Fibroblast of skin of back (primary cell): Measurements from ENCODE around the gene PSMD3.

ENCODE experiments used
- DNase-seq: peaks from one replicate; pipeline ENCODE4 v3.0.0-alpha.2; 2013

PSMD3 gene

GRCh38 chr17:40022961-40023541 lies 42.4 kb downstream of the PSMD3 start:
- DNase-seq, result no peak

- DNase-seq, result peak; percentile 30
These were observed 43.1 kb downstream of the PSMD3 start for GRCh38 chr17:40023590-40024292.

DNA sequence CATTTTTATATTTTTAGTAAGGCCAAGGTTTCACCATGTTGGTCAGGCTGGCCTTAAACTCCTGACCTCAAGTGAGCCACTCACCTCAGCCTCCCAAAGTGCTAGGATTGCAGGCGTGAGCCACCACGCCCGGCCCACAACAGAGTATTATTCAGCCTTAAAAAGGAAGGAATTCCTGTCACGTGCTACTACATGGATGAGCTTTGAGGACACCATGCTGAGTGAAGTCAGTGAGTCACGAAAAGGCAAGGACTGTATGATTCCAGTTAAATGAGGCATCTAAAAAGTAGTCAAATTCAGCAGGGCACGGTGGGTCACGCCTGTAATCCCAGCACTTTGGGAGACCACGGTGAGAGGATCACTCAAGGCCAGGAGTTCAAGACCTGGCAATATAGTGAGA lies 44.3 kb downstream of the PSMD3 start:
- peak; percentile 60 for DNase-seq

DNA sequence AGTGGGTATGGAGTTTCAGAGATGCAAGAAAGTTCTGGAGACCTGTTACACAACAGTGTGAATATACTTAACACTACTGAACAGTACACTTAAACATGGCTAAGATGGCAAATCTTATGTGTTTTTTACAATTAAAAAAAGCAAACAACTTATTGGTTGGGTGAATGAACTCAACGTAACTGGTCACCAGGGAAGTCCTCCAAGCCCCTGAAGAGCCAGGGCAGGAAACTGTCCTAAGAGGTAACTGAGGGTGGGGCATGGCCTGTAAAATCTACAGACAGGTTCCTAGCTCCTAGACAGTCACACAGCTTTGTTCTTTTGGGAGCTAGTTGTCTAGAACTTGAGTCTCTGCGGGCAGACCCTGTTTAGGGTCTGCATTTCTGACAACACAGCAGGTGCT lies 45.0 kb downstream of the PSMD3 start:
- DNase-seq, result no peak

GRCh38 chr17:40025991-40026815 lies 45.6 kb downstream of the PSMD3 start:
- no peak for DNase-seq

- peak; percentile 77 for DNase-seq
These were observed 46.4 kb downstream of the PSMD3 start for GRCh38 chr17:40026816-40027613.

DNA sequence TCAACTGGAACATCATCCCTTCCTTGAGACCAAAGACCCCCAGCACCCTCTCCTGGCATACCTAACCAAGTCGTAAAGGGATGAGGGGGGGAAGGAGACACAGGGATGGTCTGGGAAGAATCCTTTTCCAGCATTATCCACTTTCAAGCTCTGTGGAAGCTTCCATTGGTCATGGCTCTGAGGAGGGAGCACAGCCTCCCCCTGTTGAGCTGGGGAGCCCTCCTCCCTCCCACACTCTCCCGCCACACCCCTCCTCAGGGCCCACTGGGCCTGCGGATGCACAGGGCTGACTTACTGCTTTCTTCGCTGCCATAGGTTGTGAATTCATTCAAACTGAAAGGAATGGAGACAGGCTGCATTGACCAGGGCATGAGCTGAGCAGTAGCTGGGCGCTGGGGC lies 47.0 kb downstream of the PSMD3 start:
- no peak for DNase-seq

DNA sequence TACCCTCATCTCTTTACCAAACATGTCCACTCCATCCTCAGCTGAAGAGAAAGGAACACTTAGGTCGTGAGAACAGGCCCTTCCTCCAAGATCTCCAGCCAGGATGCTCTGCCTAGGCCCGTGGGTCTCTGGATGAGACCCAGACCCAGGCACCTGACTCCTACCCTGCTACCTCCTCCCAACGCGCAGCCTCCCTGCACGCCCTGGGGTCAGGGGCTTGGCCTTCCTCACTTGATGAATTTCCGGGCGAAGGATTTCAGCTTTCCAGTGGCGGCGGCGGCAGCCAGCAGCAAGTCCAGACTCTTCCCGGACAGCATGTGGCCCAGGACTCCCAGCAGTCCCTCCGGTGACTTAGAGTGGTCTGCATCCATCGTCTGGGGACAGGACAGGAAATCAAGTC lies 48.0 kb downstream of the PSMD3 start:
- DNase-seq, result no peak

DNA sequence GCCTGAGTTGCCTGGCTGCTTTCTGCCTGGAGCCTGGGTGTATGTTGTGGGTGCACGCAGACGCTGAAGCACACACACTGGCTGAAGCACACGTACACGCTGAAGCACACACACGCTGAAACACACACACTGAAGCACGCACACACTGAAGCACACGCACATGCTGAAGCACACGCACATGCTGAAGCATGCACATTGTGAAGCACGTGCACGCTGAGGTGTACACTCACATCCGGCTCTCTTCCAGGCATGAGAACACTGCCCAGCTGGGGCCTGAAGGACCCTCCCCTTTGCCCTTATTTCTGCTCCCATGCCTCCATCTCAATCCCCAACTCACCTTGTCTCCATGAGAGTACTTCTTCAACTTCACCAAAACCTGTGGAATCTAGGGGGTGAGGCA lies 51.1 kb downstream of the PSMD3 start:
- DNase-seq, result no peak

DNA sequence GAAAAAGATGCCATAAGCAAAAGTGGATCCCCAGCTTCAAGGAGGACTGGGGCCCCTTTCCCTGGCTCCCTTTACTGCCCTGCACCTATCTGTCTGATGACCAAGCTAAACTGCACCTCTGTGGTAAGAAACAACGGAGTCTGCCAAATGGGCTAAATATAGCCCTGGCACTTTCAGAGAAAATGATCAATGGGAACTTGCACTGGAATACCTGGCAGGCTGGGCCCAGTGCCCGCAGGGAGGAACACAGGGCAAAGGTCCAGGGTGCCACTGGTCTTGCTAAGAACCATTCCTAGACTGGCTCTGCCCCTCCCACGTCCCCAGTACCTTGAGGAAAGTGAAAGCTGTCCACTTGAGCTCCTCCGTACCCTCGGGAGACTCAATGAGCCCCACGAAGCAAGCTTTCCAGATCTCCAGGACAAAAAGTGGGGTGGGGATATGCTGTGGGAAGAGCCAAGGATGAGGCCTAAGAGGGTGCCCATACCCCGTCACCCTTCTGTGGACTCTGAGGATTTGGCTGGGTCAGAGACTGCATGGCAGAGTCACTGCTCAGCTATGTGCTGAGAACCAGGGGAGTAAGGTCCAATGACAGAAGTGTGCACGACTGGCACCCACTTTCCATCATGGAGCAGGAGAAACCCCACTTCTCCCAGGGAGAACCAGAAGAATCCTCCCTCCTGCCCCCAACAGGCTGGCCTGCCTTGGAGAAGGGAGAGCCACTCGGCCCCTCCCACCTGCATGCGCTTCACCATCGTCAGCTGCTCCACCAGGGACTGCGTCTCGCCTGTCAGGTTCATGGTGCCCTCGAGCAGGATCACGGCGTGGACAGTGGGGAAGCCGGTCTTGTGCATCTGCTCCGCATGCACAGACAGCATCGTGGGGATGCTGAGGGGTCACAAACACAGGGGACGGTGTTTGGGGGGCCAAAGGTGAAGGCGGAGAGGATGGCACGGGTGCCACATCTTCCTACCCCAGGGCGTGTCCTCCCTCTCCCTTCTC lies 52.0 kb downstream of the PSMD3 start:
- no peak for DNase-seq

- DNase-seq, result no peak
These were observed 52.7 kb downstream of the PSMD3 start for GRCh38 chr17:40033339-40033738.

DNA sequence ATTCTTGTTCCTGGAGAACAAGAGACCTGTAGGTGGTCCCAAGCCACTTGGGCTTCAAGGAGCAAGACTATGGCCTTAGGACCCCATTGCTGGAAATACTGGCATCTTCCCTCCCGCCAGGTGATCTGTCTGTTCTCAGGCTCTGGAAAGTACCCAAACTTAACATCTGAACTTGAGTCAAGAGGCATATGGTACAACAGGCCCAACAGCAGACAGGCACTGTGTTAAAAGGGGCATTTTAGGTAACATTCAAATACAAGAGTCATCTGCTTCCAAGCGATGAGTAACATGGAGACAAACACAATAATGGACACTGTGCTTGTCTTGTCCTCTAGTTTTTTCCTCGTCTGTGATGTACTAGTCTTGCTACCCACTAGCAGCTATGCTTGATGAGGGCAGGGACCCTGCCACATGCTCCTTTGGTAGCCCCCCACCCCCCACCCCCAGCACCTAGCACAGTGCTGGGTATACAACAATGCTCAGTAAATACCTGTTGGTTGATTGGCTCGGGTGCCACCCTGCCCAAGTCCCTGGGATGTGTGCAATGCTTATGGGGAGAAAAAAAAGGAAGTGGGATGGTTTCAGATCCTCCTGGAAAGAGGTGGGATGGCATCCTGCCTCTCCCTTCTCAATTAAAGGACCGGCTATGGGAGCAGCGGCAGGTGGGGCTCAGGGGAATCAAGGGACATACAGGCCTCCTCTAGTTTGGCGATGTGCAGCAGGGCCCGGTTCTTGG lies 54.0 kb downstream of the PSMD3 start:
- DNase-seq, result no peak

DNA sequence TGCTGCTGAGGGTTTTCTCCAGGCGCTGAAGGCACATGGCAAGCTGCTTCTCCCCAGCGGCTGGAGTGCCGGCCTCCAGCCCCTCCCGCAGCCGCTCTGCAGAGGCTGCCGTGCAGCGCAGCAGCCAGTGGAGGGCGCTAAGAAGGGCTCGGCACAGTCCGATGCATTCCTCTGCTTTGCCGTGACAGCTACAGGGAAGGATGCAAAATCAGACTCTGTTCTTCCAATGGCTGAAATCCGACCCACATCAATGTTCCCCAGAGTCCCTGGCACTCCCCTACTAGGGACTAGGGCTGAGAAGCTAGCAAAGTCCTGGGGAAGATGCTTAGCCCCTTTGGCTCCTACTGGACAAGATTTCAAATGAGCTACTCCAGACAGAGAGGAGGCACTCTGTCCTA lies 54.6 kb downstream of the PSMD3 start:
- peak; percentile 58 for DNase-seq

GRCh38 chr17:40038882-40039513 lies 58.4 kb downstream of the PSMD3 start:
- DNase-seq, result peak; percentile 73

- DNase-seq, result no peak
These were observed 60.6 kb downstream of the PSMD3 start for GRCh38 chr17:40041196-40041595.
